OCI-LY3 (cell line): ENCODE results near the gene CP.

Experiments
- H2AFZ ChIP-seq: fragments of 200-600, 300-600 bp; shearing (Covaris generic); 2 replicates; pipeline ENCODE4 v1.6.0; 2014; ENCODE audit warnings: antibody characterized with exemption, low read depth, low read length
- H3K27ac ChIP-seq: fragments of 200-600, 300-600 bp; sonication (generic); 2 replicates; pipeline ENCODE4 v1.5.1; 2014; ENCODE audit warnings: mild to moderate bottlenecking, low read length, moderate library complexity, mixed read lengths
- H3K27me3 ChIP-seq: fragments of 200-600, 300-600 bp; sonication (generic); 2 replicates; pipeline ENCODE4 v1.6.1; 2014; ENCODE audit warnings: low read depth, low read length, mixed read lengths
- H3K36me3 ChIP-seq: fragments of 200-600, 300-600 bp; sonication (generic); replicated peaks from 2 replicates; pipeline ENCODE3; 2014; ENCODE audit warnings: low read depth, low read length, mixed read lengths
- H3K4me1 ChIP-seq: fragments of 300-600, 200-600 bp; sonication (generic); 2 replicates; pipeline ENCODE4 v1.6.1; 2014; ENCODE audit warnings: low read length, mixed read lengths
- H3K4me2 ChIP-seq: fragments of 200-600, 300-600 bp; sonication (generic); 2 replicates; pipeline ENCODE4 v1.6.1; 2014; ENCODE audit warnings: low read length, mixed read lengths
- H3K4me3 ChIP-seq: fragments of 300-600, 200-600 bp; sonication (generic); 2 replicates; pipeline ENCODE4 v1.5.1; 2014; ENCODE audit warnings: antibody characterized with exemption, mild to moderate bottlenecking, low read length, moderate library complexity
- H3K79me2 ChIP-seq: fragments of 300-600, 200-600 bp; shearing (Covaris generic); 2 replicates; pipeline ENCODE4 v1.6.1; 2014; ENCODE audit warnings: mild to moderate bottlenecking, low read length, mixed read lengths
- H3K9ac ChIP-seq: fragments of 300-600, 200-600 bp; shearing (Covaris generic); 2 replicates; pipeline ENCODE4 v1.6.0; 2014; ENCODE audit warnings: mild to moderate bottlenecking, low read length, moderate library complexity
- H3K9me3 ChIP-seq: fragments of 200-600, 300-600 bp; shearing (Covaris generic); 2 replicates; pipeline ENCODE4 v1.6.1; 2014; ENCODE audit warnings: low read length, mixed read lengths; ENCODE audit not compliant: insufficient read depth
- H4K20me1 ChIP-seq: fragments of 200-600, 300-600 bp; sonication (generic); 2 replicates; pipeline ENCODE4 v1.6.1; 2016; ENCODE audit warnings: low read length, mixed read lengths; ENCODE audit not compliant: insufficient read depth
- EZH2phosphoT487 ChIP-seq: fragments of 200-600 bp; shearing (Covaris generic); IDR thresholded peaks from 2 replicates; pipeline ENCODE4 v1.6.1; 2018; ENCODE audit warnings: antibody characterized with exemption, mixed run types, low read depth
- TF ChIP-seq, protein P1 (sequence below): fragments of 200-600, 300-600 bp; sonication (generic); IDR thresholded peaks from 2 replicates; pipeline ENCODE4 v1.5.1; 2014; ENCODE audit warnings: antibody characterized with exemption, low read length, low read depth

CP gene

DNA sequence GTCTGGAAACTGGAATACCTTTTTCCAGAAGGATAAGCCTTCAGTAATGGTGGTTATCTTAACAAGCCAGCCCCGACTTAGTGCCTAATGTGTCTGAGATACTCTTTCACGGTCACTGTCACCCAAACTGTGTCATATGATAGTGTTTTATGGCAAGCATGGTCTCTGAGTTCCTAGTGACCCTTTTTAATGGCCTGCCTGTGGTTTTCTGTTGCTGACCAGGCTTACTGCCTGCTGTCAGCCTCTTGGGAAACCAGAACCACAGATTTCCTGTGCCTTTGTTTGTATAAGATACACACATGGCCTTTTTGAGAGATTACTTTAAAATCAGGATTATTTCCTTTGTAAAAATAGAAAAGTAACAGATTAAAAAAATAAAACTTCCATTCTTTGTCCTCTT lies 69.8 kb downstream of the CP start:
- Histone ChIP-seq H3K9me3 (no peaks in the 10 kb centered on the region), H3K4me3 (no peak overlapping the region), H2AFZ (no peak overlapping the region), H3K27ac (no peak overlapping the region), H3K4me1 (peaks cover 10% of the 10 kb centered on the region), H3K36me3 (peaks cover 20% of the 10 kb centered on the region), H4K20me1 (no peaks in the 10 kb centered on the region), H3K9ac (no peak overlapping the region), H3K4me2 (no peak overlapping the region), H3K27me3 (no peaks in the 10 kb centered on the region), H3K79me2 (no peaks in the 10 kb centered on the region)
- TF ChIP-seq, protein P1, sequence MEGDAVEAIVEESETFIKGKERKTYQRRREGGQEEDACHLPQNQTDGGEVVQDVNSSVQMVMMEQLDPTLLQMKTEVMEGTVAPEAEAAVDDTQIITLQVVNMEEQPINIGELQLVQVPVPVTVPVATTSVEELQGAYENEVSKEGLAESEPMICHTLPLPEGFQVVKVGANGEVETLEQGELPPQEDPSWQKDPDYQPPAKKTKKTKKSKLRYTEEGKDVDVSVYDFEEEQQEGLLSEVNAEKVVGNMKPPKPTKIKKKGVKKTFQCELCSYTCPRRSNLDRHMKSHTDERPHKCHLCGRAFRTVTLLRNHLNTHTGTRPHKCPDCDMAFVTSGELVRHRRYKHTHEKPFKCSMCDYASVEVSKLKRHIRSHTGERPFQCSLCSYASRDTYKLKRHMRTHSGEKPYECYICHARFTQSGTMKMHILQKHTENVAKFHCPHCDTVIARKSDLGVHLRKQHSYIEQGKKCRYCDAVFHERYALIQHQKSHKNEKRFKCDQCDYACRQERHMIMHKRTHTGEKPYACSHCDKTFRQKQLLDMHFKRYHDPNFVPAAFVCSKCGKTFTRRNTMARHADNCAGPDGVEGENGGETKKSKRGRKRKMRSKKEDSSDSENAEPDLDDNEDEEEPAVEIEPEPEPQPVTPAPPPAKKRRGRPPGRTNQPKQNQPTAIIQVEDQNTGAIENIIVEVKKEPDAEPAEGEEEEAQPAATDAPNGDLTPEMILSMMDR = no peak
- no peak for TF ChIP-seq EZH2phosphoT487

DNA sequence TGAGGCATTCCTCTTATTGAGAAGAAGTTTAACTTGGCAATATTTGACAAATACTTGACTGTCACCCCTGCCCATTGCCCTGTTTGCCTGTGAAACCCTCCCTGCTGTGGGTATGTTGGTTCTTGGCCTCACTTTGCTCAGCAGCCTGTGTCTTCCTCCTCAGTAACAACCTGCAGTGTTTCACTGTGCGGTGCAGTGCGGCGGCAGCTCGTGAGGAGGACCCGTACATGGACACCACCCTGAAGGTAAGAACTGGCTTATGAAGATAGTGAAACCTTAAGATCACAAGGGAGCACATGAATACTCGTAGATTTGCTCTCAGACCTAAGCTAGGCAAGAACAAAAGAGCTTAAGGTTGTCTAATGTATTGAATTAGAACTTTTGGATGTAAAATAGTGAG lies 71.2 kb downstream of the CP start:
- peaks cover 21% of the 10 kb centered on the region for H3K36me3 ChIP-seq
- no peak overlapping the region for H3K9ac ChIP-seq
- H3K4me2 ChIP-seq = no peak overlapping the region
- H3K79me2 ChIP-seq = no peaks in the 10 kb centered on the region
- H3K4me1 ChIP-seq = peaks cover 24% of the 10 kb centered on the region
- H2AFZ ChIP-seq = no peak overlapping the region
- no peaks in the 10 kb centered on the region for H4K20me1 ChIP-seq
- no peaks in the 10 kb centered on the region for H3K9me3 ChIP-seq
- TF ChIP-seq EZH2phosphoT487 = no peak
- TF ChIP-seq, protein P1 = no peak
- H3K4me3 ChIP-seq = no peak overlapping the region
- no peak overlapping the region for H3K27ac ChIP-seq
- H3K27me3 ChIP-seq = no peaks in the 10 kb centered on the region

DNA sequence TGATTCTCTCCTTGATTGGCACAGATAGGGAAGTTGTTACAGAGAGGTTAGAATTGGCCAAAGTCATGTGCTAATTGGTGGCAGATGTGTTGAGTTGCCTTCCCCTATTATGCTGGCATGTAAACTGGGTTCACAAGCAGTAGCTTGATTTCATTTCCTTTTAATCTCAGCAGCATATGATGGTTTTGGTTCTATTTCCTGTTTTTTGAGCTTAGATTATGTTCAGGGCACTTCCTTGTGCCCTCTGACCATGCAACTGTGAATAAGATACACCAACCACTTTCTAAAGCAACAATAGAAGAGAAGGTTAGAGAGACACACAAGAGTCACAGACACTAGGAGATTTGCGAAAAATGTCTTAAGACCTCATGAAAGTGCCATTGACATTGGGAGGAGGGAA lies 75.7 kb downstream of the CP start:
- Histone ChIP-seq H3K79me2 (no peaks in the 10 kb centered on the region), H3K9me3 (no peaks in the 10 kb centered on the region), H3K36me3 (peaks cover 36% of the 10 kb centered on the region), H4K20me1 (no peaks in the 10 kb centered on the region), H3K4me3 (0 out of 2 replicates have a peak overlapping the region, but pooled peaks have one; percentile 22), H3K4me1 (peaks cover 28% of the 10 kb centered on the region), H3K9ac (peak overlapping the region; percentile 34), H3K27ac (peak overlapping the region; percentile 81), H3K27me3 (no peaks in the 10 kb centered on the region), H2AFZ (no peak overlapping the region), H3K4me2 (peak overlapping the region; percentile 60)
- TF ChIP-seq EZH2phosphoT487 = no peak
- TF ChIP-seq, protein P1 = no peak

DNA sequence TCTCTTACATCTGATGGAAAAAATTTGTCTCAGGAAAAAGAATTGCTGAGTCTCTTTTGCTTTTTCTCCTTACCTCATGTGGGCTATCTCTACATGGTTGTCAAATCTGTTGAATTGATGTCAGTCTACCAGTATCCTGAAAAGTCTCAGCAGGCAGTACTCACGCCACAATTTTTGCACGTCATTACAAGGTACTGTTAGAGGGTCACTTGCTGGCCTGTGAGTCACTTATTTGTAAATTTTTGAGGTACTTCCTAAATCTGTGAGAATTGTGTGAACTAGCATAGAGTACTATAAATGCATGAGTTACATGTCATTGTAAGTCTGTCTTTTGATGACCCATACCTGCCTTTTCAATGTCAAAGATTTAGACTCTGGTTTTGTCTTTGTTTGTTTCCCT lies 76.3 kb downstream of the CP start:
- no peaks in the 10 kb centered on the region for H3K9me3 ChIP-seq
- H3K27me3 ChIP-seq = no peaks in the 10 kb centered on the region
- peaks cover 36% of the 10 kb centered on the region for H3K36me3 ChIP-seq
- H3K79me2 ChIP-seq = no peaks in the 10 kb centered on the region
- H3K9ac ChIP-seq = peak overlapping the region; percentile 34
- no peak for TF ChIP-seq EZH2phosphoT487
- TF ChIP-seq, protein P1 = no peak
- H3K4me2 ChIP-seq = peak overlapping the region; percentile 60
- no peaks in the 10 kb centered on the region for H4K20me1 ChIP-seq
- H3K4me1 ChIP-seq = peaks cover 28% of the 10 kb centered on the region
- peak overlapping the region; percentile 81 for H3K27ac ChIP-seq
- peak overlapping the region; percentile 22; the same call in 1 of the 2 replicates for H3K4me3 ChIP-seq
- H2AFZ ChIP-seq = no peak overlapping the region
